Urothelium cell line (cell line): ENCODE measurements around the gene QRSL1.
"Not testable (repeated sequence)": the region's sequence is repeated elsewhere in the genome, so short reads cannot be mapped to it uniquely, and the experiment has no call there.

Experiments used
- DNase-seq: peaks from one replicate; pipeline ENCODE4 v3.0.0; 2011; ENCODE audit warnings: low spot score, mixed read lengths
- FAIRE-seq: peaks from 2 replicates; lab custom pipeline; 2011; peaks lifted over from hg19 to GRCh38; lab: Jason Lieb, UNC

Gene QRSL1, protein sequence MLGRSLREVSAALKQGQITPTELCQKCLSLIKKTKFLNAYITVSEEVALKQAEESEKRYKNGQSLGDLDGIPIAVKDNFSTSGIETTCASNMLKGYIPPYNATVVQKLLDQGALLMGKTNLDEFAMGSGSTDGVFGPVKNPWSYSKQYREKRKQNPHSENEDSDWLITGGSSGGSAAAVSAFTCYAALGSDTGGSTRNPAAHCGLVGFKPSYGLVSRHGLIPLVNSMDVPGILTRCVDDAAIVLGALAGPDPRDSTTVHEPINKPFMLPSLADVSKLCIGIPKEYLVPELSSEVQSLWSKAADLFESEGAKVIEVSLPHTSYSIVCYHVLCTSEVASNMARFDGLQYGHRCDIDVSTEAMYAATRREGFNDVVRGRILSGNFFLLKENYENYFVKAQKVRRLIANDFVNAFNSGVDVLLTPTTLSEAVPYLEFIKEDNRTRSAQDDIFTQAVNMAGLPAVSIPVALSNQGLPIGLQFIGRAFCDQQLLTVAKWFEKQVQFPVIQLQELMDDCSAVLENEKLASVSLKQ

DNA sequence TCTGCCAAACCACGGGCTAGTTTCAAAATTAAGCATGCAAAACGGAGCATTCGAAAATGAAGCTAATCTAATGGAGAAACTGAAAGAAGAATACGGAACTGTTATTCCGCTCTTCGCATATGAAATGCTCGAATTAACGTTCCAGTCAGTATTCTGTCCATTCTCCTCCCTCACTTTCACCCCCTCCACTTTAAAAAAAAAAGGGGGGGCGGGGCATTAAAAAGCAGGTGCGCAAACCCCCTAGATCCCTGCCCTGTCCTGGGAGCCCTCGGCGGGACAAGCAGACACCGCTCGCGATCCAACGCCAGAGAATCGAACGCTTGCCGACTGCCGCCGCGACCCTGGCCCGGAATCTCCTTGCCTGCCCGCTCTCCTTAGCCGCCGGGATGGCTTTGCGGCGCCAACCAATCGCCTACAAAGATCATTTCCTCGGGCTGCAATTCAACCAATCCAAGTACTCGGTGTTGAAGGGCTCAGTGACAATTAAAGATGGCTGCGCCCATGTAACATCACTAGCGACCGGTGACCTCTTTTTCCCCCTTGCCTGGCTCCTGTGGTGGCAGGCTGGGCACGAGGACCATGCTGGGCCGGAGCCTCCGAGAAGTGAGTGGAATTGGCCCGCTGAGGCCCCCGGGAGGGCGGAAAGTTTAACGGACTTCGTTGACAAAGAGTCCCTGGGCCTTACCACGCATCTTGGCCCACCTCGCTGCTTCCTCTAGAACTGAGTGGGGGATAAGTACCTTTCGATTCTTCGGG is at the start of gene QRSL1, which contains the start of gene RTN4IP1:
QRSL1 (plus strand) TSS at position 476 of the 756 bp plus-strand sequence; CDS start at position 580, 104 bp downstream.
RTN4IP1 (minus strand) TSS at position 396 of the 756 bp plus-strand sequence. CDS start 477 bp downstream, outside the sequence.
- DNase-seq = peak; percentile 92
- FAIRE-seq = no peak

DNA sequence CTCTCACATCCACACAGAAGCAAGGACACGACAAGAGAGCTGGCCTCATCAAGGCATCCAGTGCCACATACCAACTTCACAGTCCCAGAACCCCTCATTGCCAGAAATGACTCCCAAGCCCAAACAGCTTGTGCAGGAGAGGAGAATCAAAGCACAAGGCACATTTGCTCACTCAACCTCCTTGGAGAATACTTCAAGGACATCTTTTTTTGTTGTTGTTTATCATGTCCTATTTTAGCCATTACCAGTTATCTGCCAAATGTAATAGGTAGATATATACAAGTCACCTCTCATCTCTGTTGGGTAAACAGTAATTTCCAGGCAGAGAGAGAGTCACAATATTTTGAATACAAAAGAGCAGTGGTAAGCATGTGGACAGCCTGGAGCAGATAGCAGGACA is 47.9 kb upstream of the QRSL1 start:
- no peak for DNase-seq
- FAIRE-seq = no peak

DNA sequence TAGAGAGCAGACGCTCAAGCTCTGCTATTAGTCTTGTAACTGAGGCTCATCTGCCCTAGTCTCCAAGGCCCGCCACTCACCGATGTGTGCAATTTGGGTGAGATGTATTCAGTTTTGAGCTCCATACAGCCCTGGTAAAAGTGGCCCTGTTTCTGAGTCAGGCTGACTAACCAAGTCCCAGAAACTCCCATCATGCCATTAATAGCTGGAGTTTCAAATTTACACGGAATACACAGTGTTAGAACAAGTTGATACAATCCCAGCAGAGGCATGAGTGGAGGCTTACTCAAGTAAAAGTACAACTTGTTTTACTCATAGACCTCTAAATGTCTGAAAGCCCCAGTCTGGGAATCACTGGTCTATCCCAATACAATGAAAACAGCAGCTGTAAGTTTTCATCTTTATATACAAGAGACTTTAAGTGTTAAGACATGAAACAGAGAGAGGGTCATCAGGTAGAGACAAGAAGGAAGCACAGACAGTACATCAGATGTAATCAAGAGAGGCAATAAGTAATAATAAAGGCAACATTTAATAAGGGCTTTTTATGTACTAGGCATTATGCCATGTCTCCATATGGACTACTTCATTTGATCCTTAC is 42.5 kb upstream of the QRSL1 start:
- DNase-seq (no peak), FAIRE-seq (no peak)

DNA sequence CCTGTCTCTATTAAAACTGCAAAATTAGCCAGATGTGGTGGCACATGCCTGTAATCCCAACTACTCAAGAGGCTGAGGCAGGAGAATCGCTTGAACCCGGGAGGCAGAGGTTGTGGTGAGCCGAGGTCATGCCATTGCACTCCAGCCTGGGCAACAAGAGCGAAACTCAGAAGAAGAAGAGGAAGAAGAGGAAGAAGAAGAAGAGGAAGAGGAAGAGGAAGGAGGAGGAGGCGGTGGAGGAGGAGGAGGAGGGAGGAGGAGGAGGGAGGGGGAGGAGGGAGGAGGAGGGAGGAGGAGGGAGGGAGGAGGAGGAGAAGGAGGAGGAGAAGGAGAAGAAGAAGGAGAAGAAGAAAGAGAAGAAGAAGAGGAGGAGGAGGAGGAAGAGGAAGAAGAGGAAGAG is 40.4 kb upstream of the QRSL1 start:
- DNase-seq, FAIRE-seq: not testable (repeated sequence)

DNA sequence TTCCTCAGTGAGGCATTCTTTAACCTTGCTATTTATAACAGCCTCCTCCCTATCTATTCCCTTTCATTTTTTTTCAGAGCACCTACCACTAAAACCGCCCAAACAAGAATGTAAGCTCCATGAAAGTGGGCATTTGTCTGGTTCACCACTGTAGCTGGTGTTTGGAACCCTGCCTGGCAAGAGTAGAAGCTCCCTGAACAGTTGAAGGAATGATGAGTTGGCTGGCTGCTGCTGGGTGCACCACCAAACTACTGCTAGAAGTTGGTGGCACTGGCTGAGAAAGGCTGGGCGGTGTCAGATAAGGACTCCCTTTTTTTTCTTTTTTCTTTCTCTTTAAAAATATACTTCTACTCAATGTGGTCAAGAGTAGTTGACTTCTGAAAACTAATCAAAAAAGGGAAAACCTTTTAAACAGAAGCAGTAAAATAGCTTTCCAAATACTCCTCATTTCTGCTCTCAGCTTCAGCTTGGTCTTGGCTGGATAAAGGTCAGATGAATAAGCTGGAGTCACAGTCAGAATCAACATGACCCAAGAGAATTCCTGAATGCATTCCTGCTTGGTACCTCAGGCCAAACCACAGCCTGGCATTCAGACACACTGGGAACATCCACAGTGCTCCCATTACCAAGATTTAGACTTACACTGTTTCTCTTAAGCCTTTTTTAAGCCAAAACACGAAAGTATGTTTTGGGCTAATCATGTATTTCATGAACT is 38.1 kb upstream of the QRSL1 start:
- DNase-seq (no peak), FAIRE-seq (no peak)

DNA sequence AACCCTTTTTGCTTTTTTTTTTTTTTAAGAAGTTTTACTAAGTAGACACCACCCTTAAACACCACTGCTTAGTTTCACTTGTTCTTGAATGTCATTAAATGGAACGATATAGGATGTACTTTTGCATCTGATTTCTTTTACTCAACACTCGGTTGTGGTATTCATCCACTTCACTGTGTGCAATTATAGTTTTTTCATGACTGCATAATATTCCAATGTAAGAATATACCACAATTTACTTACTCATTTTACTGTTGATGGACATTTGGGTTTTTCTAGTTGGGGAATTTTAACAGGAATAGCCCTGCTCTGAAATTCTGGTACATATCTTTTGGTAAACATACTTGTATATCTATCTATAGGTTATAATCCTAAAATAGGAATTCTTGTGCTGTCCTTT is 29.9 kb upstream of the QRSL1 start:
- FAIRE-seq = no peak

DNA sequence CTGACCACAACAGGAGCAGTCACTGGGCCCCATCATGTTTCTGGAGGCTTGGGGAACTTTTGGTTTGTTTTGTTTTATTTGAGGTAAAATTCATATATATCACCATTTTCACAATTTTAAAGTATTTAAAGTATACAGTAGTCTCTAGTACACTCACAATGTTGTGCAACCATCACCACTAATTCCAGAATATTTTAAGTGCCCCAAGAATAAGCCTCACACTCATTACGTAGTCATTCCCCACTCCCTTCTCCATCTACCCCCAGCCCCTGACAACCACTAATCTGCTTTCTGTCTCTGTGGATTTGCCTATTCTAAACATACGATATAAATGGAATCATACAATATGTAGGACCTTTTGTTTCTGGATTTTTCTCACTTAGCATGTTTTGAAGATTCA is 29.0 kb upstream of the QRSL1 start:
- FAIRE-seq = no peak

More for the DNA sequence above, 29.9 kb upstream of the QRSL1 start:
- no peak for DNase-seq

DNA sequence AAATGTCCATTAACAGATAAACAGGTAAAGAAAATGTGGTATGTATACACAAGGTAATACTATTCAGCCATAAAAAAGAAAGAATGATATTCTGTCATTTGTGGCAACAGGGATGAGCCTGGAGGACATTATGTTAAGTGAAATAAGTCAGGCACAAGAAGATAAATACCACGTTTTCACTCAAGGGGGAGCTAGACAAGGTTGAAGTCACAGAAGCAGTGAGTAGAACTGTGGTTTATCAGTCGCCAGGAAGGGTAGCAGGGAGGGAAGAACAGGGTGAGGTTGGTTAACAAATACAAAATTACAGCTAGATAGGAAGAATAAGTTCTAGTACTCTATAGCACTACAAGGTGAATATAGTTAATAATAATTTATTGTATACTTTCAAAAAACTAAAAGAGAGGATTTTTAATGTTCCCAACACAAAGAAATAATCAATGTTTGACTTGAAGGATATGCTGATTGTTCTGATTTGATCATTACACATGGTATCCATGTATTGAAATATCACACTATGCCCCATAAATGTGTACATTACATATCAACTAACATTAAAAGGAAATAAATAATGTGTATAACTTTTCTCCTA is 21.2 kb upstream of the QRSL1 start:
- peak; percentile 17 for DNase-seq
- no peak for FAIRE-seq

More for the DNA sequence above, 29.0 kb upstream of the QRSL1 start:
- DNase-seq = no peak

DNA sequence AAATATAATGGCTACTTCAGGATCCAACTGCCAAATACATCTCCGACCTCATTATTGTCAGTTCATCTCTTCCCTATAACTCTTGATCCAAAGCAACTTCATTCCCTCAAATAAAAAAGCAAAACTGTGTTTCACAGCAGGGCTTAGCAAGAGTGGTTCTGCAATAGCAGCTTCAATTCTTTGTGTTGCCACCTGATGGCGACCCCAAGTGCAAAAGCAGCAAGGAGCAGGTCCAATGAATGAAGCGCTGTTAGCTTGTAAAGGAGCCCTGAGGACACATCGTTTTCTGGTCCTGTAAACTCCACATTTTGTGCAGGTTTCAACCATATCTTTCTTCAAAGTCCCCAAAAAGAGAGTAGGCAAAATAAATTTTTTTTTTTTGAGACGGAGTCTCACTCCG is 19.7 kb upstream of the QRSL1 start:
- FAIRE-seq (no peak), DNase-seq (peak; percentile 4)

DNA sequence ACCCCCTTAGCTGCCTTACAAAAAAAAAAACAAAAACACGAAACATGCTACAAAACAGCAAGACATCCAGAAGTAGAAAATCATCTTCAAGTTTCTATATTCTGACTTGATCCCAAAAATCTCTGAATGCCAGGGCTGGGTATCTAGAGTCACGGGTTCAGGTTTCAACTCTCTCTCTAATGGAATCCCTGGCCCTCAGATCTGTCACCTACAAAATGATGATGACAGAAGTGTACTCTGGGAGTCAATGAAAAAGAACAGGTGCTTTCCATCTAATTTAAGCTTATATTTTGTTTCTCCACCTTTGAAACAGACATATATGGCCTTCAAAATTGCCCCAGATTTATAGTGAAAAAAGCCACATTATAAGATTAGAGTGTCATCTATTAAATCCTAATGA is 18.3 kb upstream of the QRSL1 start:
- DNase-seq (no peak), FAIRE-seq (no peak)

DNA sequence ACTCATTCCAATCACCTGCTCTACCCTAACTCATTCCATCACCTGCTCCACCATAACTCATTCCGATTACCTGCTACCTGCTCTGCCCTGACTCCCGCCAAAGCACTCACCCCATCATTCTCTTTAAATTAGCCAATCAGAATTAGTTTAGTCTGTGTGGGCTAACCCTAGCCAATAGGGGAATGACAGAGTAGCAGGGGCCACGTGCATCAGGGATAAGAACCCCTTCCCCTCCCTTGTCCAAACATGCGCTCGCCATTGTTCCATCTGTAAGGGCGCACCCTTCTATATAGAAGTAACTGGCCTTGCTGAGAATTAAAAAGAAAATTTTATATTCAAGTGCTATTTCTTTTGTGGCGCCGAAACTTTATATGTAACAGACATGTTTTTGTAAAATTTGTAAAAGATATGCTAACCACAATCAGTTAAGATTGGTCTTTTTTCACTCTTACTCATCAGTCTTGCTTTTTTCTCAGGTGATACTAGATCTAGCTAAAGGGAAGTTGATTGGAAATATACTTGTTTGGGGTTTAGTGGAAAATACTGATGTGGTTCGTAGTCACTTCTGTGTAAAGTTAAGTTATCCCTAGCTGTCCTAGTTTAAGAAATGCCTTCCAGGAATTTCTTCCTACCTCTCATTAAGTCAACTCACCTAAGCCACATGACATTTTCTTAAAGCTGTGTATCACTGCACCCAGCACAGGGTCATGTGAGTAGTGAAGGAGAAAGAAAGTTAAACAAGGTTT is 16.5 kb upstream of the QRSL1 start:
- FAIRE-seq = no peak
- no peak for DNase-seq

DNA sequence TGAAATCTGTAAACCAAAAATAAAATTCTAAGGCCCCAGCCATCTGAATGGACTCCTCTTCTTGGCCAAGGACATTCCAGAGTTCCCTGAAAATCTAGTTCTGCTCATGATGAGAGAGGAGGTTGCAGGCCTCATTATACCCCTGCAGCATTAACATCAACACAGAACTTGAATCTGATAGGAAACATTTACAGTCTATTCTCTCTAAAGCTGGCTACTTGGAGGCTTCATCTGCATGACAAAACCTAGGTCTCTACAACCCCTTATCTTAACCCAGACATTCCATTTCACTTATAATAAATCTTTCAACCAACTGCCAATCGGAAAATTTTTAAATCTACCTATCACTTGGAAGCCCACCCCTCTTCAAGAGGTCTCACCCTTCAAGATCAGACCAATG is 15.8 kb upstream of the QRSL1 start:
- FAIRE-seq = no peak

DNA sequence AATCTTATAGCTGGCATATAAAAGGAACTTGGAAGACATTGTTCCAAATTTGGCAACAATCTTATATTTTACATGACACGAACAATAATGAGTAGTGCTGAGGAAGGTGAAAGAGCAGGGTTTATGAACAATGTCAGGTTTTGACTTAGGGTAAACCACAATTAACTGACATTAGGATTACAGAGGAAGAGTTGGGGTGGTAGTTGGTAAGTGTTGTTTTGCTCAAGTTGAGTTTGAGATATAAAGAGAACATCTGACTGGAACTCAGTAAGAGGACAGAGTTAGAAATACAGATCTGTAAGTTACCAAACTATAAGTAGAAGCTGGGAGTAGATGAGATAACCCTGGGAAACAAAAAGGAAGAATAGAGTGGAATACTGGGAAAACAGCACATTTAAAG is 15.2 kb upstream of the QRSL1 start:
- DNase-seq (no peak), FAIRE-seq (no peak)

More for the DNA sequence above, 15.8 kb upstream of the QRSL1 start:
- DNase-seq = no peak

DNA sequence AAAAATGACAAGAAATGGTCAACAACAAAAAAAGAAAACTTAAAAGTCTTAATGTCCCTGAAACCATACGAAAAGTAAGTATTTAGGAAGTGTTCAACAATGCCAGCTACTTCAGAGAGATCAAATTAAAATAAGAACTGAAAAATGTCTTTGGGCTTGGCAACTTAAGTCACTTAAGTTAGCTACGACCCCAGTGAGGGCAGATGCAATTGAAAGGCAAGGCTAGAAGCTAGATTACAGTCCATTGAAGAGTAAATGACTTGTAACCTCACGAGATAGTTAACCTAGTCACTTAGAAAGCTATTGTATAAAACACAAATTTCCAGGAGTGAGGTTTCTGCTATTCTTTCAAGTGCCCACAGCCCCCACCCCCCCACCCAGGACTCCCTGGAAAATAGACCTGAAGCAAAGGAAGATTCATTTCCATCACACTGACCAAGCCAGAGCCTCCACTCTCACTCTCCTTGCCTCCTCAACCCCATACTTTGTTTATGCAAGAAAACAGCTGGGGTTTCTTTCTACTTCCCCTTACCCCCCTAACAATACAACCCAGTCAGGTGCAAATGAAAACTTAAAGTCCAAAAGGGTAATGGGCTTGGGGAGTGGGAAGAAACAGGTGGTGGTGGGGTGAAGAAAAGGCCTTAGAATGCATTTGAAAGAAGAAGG is 14.7 kb upstream of the QRSL1 start:
- FAIRE-seq (no peak), DNase-seq (no peak)

DNA sequence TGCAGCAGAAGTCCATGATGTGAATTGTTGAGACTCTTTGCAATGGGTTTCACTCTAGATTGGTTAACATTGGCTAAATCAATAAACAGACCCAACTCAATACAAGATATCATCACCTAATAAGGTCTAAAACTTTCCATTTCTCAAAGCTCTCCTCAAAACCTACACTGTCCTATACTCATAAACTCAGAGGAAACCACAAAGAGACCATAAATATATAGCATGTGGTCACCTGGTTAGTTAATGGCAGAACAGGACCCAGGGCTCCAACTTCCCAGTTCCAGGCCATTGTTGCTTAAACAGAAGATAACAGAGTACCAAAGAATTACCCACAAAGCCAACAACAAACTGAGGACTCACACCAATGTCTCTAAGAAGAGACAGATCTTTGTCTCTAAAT is 12.1 kb upstream of the QRSL1 start:
- no peak for FAIRE-seq

DNA sequence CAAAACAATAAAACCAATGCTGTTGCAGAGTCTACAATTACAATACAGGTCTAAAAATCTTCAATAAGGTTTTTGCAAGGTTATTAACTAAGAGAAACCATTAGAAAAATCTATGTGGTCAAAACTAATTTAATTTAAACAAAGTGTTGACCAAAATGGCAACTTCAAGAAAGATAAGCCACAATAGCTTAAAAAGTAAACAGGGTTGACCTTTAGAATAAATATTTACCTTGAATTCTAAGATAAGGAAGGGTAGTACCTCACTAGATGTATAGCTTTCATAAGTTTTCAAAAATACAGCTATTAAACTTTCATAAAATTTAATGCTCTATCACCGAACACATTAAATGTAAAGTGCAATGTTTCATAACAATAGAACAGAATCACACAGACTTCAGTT is 11.5 kb upstream of the QRSL1 start:
- FAIRE-seq = no peak
- no peak for DNase-seq

More for the DNA sequence above, 12.1 kb upstream of the QRSL1 start:
- DNase-seq = no peak

DNA sequence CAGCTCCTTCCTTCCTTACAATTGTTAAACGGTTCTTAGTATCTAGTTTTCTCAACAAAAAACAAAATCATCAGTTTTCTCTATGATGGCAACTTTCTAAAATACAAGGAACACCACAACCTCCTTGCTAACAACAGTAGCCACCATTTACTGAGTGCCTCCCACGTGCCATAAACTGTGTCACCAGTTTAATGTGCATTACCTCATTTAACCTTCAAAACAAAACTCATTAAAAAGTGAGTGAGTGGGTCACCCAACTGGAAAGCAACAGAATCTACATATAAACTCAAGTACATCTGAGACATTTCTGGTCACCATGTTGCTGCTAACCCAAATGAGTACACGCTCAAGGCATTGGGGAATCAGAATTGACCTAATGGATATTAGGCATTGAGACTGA is 11.1 kb upstream of the QRSL1 start:
- FAIRE-seq (no peak), DNase-seq (no peak)

DNA sequence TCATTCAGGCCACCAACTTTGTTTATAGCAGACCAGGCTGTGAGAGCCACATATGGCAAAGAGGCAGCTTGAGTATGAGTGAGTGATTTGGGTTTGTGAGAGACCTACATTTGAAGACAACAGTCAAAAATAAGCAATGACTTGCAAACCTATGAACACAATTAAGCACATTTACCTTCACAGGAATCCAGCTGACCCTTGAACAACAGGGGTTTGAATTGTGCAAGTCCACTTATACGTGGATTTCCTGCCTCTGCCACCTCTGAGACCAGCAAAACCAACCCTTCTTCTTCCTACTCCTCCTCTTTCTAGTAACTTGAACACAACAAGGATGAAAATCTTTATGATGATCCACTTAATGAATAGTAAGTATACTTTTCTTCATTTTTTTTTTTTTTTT is 10.2 kb upstream of the QRSL1 start:
- no peak for FAIRE-seq

More for the DNA sequence above, 10.2 kb upstream of the QRSL1 start:
- DNase-seq = no peak
